HG03457 (cell line): ENCODE results near the gene YPEL3.

Source experiments
- ATAC-seq: cut with Tn5 transposase; IDR thresholded peaks from one replicate; pipeline ENCODE4 v1.9.1; 2021; ENCODE audit warnings: moderate number of reproducible peaks; ENCODE audit not compliant: unreplicated experiment

Gene YPEL3

DNA sequence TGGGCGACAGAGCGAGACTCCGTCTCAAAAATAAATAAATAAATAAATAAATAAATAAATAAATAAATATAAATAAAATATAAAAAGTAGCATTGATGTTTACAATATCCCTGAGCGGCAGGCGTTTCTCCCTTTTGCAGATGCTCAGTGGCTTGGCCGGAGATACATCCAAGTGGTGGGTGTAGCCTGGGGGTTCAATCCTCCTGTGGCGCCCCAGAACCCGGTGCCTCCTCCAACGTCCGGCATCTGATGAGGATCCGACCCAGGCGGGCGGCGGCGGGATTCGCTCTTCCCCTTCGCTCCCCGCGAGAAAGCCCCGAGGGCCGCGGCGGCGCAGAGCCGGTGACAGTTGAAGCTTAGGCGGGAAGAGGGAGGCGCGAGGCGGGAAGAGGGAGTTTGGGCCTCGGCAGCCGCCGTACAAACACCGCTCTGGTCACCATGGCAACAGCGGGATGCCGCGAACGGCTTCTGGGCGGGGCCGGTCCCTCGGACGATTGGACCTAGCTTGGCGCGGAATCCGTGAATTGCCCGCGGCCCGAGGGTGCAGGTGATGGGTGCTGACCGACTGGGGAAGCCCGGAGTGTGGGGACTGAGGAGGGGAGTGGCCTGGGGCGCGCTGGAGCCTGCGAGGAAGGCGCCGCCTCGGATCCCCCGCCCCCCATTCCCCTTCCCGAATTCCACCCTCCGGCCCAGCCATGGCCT is 43.2 kb downstream of the YPEL3 start:
- ATAC-seq = peak; percentile 43

- no peak for ATAC-seq
These were observed 44.5 kb downstream of the YPEL3 start for GRCh38 chr16:30051518-30051917.

GRCh38 chr16:30049871-30050270 is 46.1 kb downstream of the YPEL3 start:
- ATAC-seq = no peak

GRCh38 chr16:30046588-30046987 is 49.4 kb downstream of the YPEL3 start:
- no peak for ATAC-seq

GRCh38 chr16:30046178-30046577 is 49.8 kb downstream of the YPEL3 start:
- no peak for ATAC-seq
